ENCODE results near the gene GXYLT2. TPM values are rescaled to one million over a fixed set of nuclear protein-coding genes. Genes with fewer than 3 reads are reported as not detected.

Gene GXYLT2
- total RNA-seq, 1 donor from 2014 or later, result 7.8 TPM

DNA sequence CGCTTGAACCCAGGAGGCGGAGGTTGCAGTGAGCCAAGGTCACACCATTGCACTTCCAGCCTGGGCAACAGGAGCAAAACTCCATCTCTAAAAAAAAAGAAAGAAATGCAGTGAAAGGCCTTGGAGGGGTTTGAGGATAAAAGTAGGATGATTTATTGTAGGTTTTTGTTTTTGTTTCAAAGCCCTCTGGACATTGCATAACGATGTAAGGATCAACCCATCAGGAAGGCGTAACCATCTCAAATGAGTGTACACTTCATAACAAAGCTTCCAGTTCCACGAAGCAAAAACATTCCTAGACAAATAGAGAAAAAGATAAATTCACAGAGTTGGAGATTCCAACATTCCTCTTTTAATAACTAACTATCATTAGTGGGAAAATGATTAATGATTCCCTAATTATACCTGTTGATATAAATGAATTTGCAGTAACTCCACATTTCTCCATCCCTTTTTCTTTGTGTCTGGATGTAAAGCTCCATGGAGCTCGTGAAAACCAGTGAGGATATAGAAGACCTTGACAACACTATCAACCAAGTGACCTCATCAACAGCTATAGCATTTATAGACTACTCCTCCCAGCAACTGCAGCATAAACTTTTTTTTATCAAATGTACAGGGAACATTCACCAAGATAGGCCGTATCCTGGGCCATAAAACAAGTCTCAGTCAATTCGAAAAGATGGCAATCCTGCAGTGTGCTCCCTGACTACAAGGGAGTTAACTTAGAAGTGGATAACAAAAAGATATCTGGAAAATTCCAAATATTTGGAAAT is 60.1 kb downstream of the GXYLT2 start:
- H3K36me3 Mint-ChIP-seq (ENCODE audit: unreplicated experiment), result no peaks in the 10 kb centered on the region
- peaks cover 11% of the 10 kb centered on the region for H3K4me1 Mint-ChIP-seq (ENCODE audit: unreplicated experiment)
- no peak overlapping the region for H3K27ac Mint-ChIP-seq (ENCODE audit: unreplicated experiment)
- TF ChIP-seq, protein P1, sequence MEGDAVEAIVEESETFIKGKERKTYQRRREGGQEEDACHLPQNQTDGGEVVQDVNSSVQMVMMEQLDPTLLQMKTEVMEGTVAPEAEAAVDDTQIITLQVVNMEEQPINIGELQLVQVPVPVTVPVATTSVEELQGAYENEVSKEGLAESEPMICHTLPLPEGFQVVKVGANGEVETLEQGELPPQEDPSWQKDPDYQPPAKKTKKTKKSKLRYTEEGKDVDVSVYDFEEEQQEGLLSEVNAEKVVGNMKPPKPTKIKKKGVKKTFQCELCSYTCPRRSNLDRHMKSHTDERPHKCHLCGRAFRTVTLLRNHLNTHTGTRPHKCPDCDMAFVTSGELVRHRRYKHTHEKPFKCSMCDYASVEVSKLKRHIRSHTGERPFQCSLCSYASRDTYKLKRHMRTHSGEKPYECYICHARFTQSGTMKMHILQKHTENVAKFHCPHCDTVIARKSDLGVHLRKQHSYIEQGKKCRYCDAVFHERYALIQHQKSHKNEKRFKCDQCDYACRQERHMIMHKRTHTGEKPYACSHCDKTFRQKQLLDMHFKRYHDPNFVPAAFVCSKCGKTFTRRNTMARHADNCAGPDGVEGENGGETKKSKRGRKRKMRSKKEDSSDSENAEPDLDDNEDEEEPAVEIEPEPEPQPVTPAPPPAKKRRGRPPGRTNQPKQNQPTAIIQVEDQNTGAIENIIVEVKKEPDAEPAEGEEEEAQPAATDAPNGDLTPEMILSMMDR (IDR thresholded peaks at IDR 0.05), result no peak
- DNase-seq (ENCODE audit: extremely low spot score, unreplicated experiment), result no peak
- no peak overlapping the region for H3K4me3 Mint-ChIP-seq (ENCODE audit: unreplicated experiment)
- H3K9me3 Mint-ChIP-seq (ENCODE audit: unreplicated experiment), result no peaks in the 10 kb centered on the region
- no peaks in the 10 kb centered on the region for H3K27me3 Mint-ChIP-seq (ENCODE audit: unreplicated experiment)

DNA sequence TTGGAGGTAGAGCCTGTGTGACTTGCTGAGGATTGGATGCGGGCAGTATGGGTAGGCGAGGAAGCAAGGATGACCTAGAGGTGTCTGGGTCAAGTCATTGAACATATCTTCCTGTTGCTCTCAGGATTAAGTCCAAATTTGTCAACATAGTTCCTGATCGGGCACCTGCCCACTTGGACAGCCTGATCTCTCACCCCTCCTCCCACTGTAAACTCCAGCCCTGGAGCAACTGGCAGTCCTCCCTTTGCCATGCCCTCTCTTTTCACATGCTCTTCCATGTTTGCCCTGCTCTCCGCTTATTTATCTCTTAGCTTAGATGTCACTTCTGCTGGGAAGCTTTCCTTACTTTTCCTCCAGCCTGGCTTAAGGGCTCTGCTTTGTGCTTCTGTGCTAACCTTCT is 61.2 kb downstream of the GXYLT2 start:
- H3K36me3 Mint-ChIP-seq (ENCODE audit: unreplicated experiment), result no peaks in the 10 kb centered on the region
- TF ChIP-seq, protein P1 (IDR thresholded peaks at IDR 0.05), result no peak
- DNase-seq (ENCODE audit: extremely low spot score, unreplicated experiment), result no peak
- H3K9me3 Mint-ChIP-seq (ENCODE audit: unreplicated experiment), result no peaks in the 10 kb centered on the region
- H3K27me3 Mint-ChIP-seq (ENCODE audit: unreplicated experiment), result no peaks in the 10 kb centered on the region
- peaks cover 11% of the 10 kb centered on the region for H3K4me1 Mint-ChIP-seq (ENCODE audit: unreplicated experiment)
- H3K4me3 Mint-ChIP-seq (ENCODE audit: unreplicated experiment), result no peak overlapping the region
- H3K27ac Mint-ChIP-seq (ENCODE audit: unreplicated experiment), result no peak overlapping the region

DNA sequence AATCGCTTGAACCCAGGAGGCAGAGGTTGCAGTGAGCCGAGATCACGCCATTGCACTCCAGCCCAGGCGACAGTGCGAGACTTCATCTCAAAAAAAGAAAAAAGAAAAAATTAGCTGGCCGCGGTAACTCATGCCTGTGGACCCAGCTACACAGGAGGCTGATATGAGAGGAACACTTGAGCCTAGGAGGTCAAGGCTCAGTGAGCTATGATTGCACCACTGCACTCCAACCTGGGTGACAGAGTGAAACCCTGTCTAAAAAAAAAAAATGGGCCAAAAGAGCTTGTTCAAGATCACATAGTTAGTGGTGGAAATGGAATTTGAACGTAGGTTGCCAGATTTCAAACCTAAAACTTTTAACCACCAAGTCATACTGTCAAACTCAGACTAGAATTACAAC is 62.5 kb downstream of the GXYLT2 start:
- Mint-ChIP-seq H3K36me3 (ENCODE audit: unreplicated experiment) (no peaks in the 10 kb centered on the region), H3K27ac (ENCODE audit: unreplicated experiment) (no peak overlapping the region), H3K9me3 (ENCODE audit: unreplicated experiment) (no peaks in the 10 kb centered on the region), H3K4me3 (ENCODE audit: unreplicated experiment) (no peak overlapping the region), H3K4me1 (ENCODE audit: unreplicated experiment) (peaks cover 9% of the 10 kb centered on the region), H3K27me3 (ENCODE audit: unreplicated experiment) (no peaks in the 10 kb centered on the region)
- no peak for DNase-seq (ENCODE audit: extremely low spot score, unreplicated experiment)
- TF ChIP-seq, protein P1 (IDR thresholded peaks at IDR 0.05), result no peak

DNA sequence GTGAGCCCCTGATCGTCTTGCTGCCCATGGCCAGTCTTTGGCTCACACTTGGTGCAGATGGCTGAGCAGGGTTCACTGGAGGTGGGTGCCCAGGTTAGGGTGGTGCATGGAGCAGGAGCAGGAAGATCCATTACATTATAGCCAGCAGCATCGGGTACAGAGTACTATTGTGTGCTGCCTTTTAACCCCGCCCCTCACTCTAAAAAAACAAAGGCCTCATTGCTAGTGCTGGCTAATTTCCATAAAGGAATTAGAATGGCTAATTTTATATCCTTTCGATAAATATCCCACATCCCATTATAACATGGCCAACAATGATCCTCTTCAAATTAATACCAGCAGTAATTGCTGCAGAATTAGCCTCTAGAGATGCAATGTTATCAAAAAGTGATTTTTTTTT is 63.0 kb downstream of the GXYLT2 start:
- TF ChIP-seq, protein P1 (IDR thresholded peaks at IDR 0.05), result no peak
- Mint-ChIP-seq H3K9me3 (ENCODE audit: unreplicated experiment) (no peaks in the 10 kb centered on the region), H3K36me3 (ENCODE audit: unreplicated experiment) (no peaks in the 10 kb centered on the region)

DNA sequence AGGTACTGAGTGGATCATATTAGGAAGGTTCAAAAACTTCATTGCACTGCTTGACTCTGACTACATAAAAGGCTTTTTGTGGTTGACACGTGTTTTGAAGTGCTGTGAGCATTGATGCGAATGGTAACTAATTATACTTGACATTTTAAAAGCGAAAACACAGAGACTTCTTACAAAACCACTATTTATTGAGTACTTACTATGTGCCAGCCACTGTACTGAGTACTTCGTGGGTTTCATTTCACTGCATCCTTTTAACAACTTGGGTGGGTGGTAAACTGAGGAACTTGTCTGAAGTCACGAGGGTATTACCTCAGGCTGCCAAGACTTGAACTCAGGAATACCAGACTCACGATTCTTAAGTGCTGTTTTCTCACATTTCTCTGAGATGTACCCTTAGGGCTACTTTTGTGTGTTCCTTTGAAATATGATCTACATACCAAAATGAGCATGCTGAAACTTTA is 63.4 kb downstream of the GXYLT2 start:
- Mint-ChIP-seq H3K4me3 (ENCODE audit: unreplicated experiment) (no peak overlapping the region), H3K36me3 (ENCODE audit: unreplicated experiment) (no peaks in the 10 kb centered on the region), H3K9me3 (ENCODE audit: unreplicated experiment) (no peaks in the 10 kb centered on the region), H3K27ac (ENCODE audit: unreplicated experiment) (no peak overlapping the region), H3K4me1 (ENCODE audit: unreplicated experiment) (peaks cover 4% of the 10 kb centered on the region), H3K27me3 (ENCODE audit: unreplicated experiment) (no peaks in the 10 kb centered on the region)
- TF ChIP-seq, protein P1 (IDR thresholded peaks at IDR 0.05), result no peak
- DNase-seq (ENCODE audit: extremely low spot score, unreplicated experiment), result no peak

More for the DNA sequence above, 63.0 kb downstream of the GXYLT2 start:
- peaks cover 4% of the 10 kb centered on the region for H3K4me1 Mint-ChIP-seq (ENCODE audit: unreplicated experiment)
- H3K27me3 Mint-ChIP-seq (ENCODE audit: unreplicated experiment), result no peaks in the 10 kb centered on the region
- no peak for DNase-seq (ENCODE audit: extremely low spot score, unreplicated experiment)
- H3K4me3 Mint-ChIP-seq (ENCODE audit: unreplicated experiment), result no peak overlapping the region
- no peak overlapping the region for H3K27ac Mint-ChIP-seq (ENCODE audit: unreplicated experiment)
